ENCODE data around the gene IKBKE. TPM values are rescaled to one million over a fixed set of nuclear protein-coding genes. Genes with fewer than 3 reads are reported as not detected.

The IKBKE gene
- total and polyA plus RNA-seq, 10 of the 15 experiments (the other 5 are each of a cell fraction or from before 2014, with no cell fraction given), result 12.8 to 35.1 (median 23.1) TPM

DNA sequence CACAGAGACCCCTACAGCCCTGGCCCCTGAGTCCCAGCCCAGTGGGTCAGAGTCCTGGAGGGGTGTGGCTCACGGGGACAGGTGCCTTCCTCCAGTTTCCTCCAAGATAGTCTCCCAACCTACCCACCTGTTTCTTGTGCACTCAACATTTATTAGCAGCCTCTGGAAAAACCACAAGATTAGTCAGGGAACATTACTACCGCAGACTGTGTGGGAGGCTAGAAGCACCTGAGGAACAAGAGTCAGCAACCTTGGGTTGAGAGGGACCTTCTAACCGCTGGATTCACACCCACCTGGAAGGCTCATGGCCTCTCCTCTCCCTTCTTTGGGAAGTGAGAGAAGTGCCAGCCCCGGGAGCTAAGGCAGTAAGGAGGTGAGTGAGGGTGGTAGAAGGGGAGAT lies 22.5 kb upstream of the IKBKE start:
- ChIA-PET CTCF (interaction anchor here (1.3 kb wide), 1 partner anchor 15 kb away, joined by 3 read pairs; no protein-coding TSS in a partner anchor), POLR2A (no interaction called here), SMC1A (ENCODE audit: uncharacterized antibody, unreplicated experiment) (interaction anchor here (1.0 kb wide), 1 partner anchor 93 kb away, joined by 3 read pairs; no protein-coding TSS in a partner anchor), RAD21 (ENCODE audit: unreplicated experiment) (interaction anchor here (0.8 kb wide), 1 partner anchor 9 kb away, joined by 3 read pairs; no protein-coding TSS in a partner anchor)
- Histone ChIP-seq H3K4me1 (ENCODE audit: control insufficient read depth, insufficient read depth, low read length) (no peaks in the 10 kb centered on the region), H3K36me3 (ENCODE audit: control insufficient read depth in 2 of 2, insufficient read depth in 2 of 2, low read length in 1 of 2) (peaks cover 0 to 2% of the 10 kb centered on the region in 2 experiments; a peak in 1 of 4 replicates), H3K79me2 (ENCODE audit: control insufficient read depth, insufficient read depth, low read length) (no peaks in the 10 kb centered on the region), H3K9ac (ENCODE audit: control insufficient read depth, insufficient read depth, low read length) (no peak overlapping the region), H2AFZ (ENCODE audit: control insufficient read depth, low read depth, low read length) (no peak overlapping the region), H3K4me2 (ENCODE audit: control insufficient read depth, insufficient read depth) (no peak overlapping the region), H3K27me3 (replicated peaks in 1 of 2; ENCODE audit: control insufficient read depth in 2 of 2, insufficient read depth in 2 of 2, low read length in 1 of 2) (no peaks in the 10 kb centered on the region), H4K20me1 (ENCODE audit: control insufficient read depth, insufficient read depth) (no peaks in the 10 kb centered on the region), H3K4me3 (no peak overlapping the region), H3K27ac (ENCODE audit: control insufficient read depth, insufficient read depth) (no peak overlapping the region), H3K9me3 (replicated peaks; ENCODE audit: control insufficient read depth, insufficient read depth, low read length) (no peaks in the 10 kb centered on the region)
- no peak for DNase-seq (ENCODE audit: low read depth, low spot score)
- FAIRE-seq, result no peak
- no TSS peak for BruUV-seq (replicated peaks)
- intact Hi-C loops (cut with micrococcal nuclease; ENCODE audit: unreplicated experiment), result no loop called here
- ATAC-seq, result no peak
- in situ Hi-C loops (cut with MboI), result no loop called here
- 80% methylated on average over 3 of the region's 4 CpGs for WGBS (ENCODE audit: insufficient coverage, insufficient replicate concordance, low lambda C conversion rate, missing lambda C conversion rate)
- TF ChIP-seq RCOR1 (conservative IDR thresholded peaks at IDR 0.05; ENCODE audit: low read depth, low read length) (no peak), PAX8 (IDR thresholded peaks at IDR 0.05) (no peak), HDGF (IDR thresholded peaks at IDR 0.05) (no peak), RB1 (IDR thresholded peaks at IDR 0.05; ENCODE audit: borderline replicate concordance) (no peak), NR2F1 (conservative IDR thresholded peaks at IDR 0.05) (no peak), MEF2A (IDR thresholded peaks at IDR 0.05; ENCODE audit: insufficient read depth, low read depth, low read length) (no peak)
- TF ChIP-seq, protein P1, sequence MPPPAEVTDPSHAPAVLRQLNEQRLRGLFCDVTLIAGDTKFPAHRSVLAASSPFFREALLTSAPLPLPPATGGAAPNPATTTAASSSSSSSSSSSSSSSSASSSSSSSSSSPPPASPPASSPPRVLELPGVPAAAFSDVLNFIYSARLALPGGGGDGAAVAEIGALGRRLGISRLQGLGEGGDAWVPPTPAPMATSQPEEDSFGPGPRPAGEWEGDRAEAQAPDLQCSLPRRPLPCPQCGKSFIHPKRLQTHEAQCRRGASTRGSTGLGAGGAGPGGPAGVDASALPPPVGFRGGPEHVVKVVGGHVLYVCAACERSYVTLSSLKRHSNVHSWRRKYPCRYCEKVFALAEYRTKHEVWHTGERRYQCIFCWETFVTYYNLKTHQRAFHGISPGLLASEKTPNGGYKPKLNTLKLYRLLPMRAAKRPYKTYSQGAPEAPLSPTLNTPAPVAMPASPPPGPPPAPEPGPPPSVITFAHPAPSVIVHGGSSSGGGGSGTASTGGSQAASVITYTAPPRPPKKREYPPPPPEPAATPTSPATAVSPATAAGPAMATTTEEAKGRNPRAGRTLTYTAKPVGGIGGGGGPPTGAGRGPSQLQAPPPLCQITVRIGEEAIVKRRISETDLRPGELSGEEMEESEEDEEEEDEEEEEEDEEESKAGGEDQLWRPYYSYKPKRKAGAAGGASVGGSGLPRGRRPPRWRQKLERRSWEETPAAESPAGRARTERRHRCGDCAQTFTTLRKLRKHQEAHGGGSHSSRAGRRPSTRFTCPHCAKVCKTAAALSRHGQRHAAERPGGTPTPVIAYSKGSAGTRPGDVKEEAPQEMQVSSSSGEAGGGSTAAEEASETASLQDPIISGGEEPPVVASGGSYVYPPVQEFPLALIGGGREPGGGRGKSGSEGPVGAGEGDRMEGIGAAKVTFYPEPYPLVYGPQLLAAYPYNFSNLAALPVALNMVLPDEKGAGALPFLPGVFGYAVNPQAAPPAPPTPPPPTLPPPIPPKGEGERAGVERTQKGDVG (CRISPR knock-in tag; IDR thresholded peaks at IDR 0.05), result no peak
- TF ChIP-seq, protein P2, sequence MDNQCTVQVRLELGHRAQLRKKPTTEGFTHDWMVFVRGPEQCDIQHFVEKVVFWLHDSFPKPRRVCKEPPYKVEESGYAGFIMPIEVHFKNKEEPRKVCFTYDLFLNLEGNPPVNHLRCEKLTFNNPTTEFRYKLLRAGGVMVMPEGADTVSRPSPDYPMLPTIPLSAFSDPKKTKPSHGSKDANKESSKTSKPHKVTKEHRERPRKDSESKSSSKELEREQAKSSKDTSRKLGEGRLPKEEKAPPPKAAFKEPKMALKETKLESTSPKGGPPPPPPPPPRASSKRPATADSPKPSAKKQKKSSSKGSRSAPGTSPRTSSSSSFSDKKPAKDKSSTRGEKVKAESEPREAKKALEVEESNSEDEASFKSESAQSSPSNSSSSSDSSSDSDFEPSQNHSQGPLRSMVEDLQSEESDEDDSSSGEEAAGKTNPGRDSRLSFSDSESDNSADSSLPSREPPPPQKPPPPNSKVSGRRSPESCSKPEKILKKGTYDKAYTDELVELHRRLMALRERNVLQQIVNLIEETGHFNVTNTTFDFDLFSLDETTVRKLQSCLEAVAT (IDR thresholded peaks at IDR 0.05), result no peak
- TF ChIP-seq, protein P3, sequence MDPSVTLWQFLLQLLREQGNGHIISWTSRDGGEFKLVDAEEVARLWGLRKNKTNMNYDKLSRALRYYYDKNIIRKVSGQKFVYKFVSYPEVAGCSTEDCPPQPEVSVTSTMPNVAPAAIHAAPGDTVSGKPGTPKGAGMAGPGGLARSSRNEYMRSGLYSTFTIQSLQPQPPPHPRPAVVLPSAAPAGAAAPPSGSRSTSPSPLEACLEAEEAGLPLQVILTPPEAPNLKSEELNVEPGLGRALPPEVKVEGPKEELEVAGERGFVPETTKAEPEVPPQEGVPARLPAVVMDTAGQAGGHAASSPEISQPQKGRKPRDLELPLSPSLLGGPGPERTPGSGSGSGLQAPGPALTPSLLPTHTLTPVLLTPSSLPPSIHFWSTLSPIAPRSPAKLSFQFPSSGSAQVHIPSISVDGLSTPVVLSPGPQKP (IDR thresholded peaks at IDR 0.05; ENCODE audit: low read depth, low read length), result no peak
- TF ChIP-seq, protein P4, sequence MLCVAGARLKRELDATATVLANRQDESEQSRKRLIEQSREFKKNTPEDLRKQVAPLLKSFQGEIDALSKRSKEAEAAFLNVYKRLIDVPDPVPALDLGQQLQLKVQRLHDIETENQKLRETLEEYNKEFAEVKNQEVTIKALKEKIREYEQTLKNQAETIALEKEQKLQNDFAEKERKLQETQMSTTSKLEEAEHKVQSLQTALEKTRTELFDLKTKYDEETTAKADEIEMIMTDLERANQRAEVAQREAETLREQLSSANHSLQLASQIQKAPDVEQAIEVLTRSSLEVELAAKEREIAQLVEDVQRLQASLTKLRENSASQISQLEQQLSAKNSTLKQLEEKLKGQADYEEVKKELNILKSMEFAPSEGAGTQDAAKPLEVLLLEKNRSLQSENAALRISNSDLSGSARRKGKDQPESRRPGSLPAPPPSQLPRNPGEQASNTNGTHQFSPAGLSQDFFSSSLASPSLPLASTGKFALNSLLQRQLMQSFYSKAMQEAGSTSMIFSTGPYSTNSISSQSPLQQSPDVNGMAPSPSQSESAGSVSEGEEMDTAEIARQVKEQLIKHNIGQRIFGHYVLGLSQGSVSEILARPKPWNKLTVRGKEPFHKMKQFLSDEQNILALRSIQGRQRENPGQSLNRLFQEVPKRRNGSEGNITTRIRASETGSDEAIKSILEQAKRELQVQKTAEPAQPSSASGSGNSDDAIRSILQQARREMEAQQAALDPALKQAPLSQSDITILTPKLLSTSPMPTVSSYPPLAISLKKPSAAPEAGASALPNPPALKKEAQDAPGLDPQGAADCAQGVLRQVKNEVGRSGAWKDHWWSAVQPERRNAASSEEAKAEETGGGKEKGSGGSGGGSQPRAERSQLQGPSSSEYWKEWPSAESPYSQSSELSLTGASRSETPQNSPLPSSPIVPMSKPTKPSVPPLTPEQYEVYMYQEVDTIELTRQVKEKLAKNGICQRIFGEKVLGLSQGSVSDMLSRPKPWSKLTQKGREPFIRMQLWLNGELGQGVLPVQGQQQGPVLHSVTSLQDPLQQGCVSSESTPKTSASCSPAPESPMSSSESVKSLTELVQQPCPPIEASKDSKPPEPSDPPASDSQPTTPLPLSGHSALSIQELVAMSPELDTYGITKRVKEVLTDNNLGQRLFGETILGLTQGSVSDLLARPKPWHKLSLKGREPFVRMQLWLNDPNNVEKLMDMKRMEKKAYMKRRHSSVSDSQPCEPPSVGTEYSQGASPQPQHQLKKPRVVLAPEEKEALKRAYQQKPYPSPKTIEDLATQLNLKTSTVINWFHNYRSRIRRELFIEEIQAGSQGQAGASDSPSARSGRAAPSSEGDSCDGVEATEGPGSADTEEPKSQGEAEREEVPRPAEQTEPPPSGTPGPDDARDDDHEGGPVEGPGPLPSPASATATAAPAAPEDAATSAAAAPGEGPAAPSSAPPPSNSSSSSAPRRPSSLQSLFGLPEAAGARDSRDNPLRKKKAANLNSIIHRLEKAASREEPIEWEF (IDR thresholded peaks at IDR 0.05; ENCODE audit: insufficient replicate concordance, low read depth, low read length), result no peak
- TF ChIP-seq, protein P5, sequence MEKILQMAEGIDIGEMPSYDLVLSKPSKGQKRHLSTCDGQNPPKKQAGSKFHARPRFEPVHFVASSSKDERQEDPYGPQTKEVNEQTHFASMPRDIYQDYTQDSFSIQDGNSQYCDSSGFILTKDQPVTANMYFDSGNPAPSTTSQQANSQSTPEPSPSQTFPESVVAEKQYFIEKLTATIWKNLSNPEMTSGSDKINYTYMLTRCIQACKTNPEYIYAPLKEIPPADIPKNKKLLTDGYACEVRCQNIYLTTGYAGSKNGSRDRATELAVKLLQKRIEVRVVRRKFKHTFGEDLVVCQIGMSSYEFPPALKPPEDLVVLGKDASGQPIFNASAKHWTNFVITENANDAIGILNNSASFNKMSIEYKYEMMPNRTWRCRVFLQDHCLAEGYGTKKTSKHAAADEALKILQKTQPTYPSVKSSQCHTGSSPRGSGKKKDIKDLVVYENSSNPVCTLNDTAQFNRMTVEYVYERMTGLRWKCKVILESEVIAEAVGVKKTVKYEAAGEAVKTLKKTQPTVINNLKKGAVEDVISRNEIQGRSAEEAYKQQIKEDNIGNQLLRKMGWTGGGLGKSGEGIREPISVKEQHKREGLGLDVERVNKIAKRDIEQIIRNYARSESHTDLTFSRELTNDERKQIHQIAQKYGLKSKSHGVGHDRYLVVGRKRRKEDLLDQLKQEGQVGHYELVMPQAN (conservative IDR thresholded peaks at IDR 0.05), result no peak

All from GM12878 (cell line).